GM19099 (cell line): ENCODE data around the gene COG7.

Experiments used
- POLR2A ChIP-seq: IDR thresholded peaks from 3 replicates; pipeline ENCODE4 v1.6.1; 2011; ENCODE audit warnings: low read depth; ENCODE audit not compliant: insufficient read length; ENCODE audit errors: extremely low read depth

Gene COG7

DNA sequence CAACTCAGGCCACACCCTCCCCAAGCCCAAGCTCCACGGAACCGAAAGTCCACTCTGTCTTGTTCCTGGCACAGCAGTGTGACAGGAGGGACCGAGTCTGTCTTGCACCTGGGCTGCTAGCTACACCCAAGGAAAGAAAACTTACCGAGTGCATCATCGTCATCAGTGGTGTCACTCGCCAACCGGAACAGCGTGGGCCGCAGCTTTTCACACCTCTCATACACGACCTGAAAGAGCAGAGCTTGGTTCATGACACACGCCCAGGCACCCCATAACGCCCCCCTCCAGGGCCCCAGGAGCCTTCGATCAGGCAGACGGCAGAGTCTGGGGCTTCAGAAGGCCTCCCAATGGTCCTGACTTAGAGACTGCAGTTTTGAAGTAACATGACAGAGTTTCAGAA lies 29.8 kb upstream of the COG7 start:
- no peak for TF ChIP-seq POLR2A

DNA sequence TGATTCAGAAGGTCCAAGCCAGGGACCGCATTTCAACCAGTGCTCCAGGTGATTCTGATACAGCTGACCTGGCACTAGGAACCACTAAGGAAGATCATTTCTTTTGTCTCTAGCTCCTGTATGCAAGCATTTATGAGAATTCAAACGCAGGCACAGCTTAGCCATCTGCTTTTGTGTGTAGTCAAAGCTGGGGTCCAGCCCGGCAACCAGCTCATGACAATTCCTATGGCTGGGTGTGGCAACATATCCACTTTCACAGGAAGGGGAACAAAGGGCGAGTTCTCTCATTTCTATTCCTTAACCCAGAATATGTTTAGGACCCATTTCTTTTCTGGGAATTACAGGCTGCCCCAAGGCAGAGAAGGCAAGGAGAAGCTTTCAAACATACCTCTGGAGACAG lies 27.3 kb upstream of the COG7 start:
- TF ChIP-seq POLR2A: no peak

DNA sequence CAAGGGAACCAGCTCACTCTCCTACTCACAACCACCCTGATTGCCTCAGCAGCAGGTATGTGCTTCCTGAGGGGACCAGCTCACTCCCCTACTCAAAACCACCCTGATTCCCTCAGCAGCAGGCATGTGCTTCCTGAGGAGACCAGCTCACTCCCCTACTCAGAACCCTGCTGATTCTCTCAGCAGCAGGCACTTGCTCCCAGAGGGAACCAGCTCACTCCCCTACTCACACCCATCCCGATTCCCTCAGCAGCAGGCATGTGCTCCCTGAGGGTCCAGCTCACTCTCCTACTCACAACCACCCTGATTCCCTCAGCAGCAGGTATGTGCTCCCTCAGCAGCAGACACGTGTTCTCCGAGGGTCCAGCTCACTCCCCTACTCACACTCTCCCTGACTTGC lies 26.1 kb upstream of the COG7 start:
- TF ChIP-seq POLR2A: no peak

DNA sequence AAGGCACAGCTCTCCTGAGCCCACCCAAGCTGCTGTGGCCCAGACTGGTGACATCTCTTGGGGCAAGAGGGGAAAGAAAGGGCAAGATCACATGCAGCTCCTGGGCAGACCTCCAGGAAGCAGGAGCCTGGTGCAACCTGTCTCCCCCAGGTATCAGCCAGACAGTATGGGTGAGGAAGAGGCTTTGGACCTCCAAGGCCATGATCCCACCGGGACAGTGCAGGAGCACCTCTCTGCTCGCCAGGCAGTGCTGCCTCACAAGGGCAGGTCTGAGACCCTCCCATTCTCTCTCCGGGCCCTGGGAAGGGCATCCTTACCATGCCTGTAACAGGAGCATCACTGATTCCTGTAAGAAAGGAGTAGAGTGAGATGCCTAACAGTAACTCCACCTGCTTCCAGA lies 25.6 kb upstream of the COG7 start:
- no peak for TF ChIP-seq POLR2A

DNA sequence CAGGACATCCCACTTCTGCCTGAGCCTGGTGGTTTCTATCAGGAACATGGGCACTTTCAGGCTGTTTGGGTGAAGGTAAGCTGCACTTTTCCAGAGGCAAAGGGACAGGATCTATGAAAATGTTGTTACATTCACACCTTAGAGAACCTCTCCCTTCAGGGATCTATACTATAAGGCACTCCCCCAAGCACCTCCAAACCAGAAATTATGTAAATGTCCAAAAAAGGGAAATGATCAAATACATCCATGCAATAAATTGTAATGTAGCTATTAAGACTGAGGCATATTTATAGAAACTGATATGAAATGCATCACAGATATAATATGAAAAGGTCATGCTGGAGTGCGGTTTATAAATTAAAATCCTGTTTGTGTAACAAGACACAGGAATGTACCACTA lies 23.3 kb upstream of the COG7 start:
- no peak for TF ChIP-seq POLR2A

DNA sequence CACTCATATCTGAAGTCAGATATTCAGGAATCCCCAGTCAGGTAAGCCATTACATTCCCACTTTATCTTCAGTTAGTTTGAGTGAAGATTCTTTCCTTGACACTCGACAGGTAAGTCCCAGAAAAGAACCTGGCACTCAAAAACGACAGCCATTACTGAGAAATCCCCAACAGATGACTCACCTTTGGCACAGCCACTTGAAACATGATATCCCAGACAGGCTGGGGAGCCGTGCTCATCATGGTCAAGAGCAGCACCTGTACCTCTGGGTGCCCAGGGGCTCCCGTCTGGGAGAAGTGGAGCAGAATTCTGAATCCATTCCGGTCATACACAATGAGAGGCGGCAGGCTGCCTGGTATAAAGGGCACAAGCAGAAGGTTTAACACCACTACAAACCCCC lies 16.8 kb upstream of the COG7 start:
- TF ChIP-seq POLR2A: no peak

DNA sequence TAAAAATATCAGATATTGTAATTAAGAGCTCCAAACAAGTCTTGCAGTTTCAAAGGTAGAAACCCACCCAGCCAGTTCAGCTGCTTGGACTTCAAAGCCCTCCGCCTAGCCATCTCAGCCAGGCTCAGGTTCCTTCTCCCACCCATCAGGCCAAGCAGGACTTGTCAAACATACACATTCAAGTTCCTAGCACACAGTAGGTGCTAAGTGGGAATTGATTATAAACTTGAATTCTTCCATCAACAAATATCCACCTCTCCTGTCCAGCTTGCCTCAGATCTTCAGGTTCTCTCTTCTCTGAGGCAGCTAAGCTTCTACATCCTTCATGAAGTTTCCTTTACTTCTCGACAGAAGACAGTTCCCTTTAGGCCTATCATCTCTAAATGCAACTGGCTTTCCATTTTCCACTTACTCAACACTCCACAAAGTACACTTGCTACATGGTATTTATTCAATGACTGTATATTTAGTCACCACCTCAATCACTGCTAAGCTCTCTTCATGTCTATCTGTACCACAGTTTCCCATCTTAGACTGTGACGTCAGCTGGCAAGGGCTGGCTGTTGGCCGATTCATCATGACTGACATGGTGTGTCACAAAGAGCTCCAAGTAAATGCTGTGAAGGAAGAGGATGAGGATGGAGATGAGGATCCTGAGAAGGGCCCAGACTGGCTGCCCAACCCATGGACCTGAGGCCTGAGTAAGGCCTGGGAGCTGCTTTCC lies 13.3 kb upstream of the COG7 start:
- TF ChIP-seq POLR2A: no peak

DNA sequence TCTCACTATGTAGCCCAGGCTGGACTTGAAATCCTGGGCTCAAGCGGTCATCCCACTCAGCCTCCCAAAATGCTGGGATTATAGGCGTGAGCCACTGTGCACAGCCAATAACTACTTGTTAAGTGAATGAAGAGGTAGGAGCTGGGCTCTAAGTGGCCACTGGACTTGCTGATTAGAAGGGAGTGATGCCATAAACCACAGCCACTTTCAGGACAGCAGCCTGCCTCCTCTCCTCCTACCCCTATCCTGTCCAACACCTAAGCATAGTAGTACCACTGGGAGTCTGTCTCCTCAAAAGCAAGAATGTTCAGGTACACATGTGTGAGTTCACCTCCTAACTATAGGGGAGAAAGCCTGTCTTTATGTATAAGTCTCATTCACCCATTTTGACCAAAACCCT lies 12.2 kb upstream of the COG7 start:
- TF ChIP-seq POLR2A: no peak

DNA sequence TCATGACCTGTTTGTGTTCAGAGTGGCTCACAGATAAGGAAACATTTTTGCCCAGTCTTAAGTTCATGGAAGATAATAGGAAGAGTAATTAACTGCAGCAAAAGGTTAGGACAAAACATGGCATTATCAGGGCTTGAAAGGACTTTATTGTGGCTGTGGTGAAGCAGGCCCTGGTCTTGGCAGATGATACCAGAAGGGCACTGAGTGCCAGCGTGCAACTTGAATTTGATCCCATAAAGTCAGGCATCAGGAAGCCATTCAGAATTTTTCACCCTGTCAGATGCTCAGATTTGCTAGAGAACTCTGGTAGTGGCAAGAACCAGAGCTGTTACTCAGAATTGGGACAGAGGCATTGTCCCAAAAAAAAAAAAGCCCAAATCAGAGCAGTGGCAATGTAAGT lies 11.2 kb upstream of the COG7 start:
- no peak for TF ChIP-seq POLR2A

DNA sequence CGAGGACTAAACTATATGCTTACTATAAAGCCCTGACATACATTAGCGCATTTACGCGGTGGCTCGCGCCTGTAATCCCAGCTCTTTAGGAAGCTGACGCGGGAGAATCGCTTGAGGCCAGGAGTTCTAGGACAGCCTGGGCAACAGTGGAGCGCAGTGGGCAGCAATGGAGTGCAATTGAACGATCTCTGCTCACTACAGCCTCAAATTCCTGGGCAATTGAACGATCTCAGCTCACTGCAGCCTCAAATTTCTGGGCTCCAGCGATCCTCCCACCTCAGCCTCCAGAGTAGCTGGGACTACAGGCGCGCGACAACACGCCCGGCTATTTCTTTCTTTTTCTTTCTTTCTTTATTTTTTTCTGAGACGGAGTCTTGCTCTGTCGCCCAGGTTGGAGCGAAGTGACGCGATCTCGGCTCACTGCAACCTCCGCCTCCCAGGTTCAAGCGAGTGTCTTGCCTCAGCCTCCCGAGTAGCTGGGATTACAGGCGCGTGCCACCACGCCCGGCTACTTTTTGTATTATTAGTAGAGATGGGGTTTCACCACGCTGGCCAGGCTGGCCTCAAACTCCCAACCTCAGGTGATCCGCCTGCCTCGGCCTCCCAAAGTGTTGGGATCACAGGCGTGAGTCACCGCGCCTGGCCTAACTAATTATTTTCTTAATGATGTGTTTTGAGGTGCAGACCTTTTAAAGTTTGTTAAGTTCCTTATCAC lies 506 bp upstream of the COG7 start:
- TF ChIP-seq POLR2A: no peak

DNA sequence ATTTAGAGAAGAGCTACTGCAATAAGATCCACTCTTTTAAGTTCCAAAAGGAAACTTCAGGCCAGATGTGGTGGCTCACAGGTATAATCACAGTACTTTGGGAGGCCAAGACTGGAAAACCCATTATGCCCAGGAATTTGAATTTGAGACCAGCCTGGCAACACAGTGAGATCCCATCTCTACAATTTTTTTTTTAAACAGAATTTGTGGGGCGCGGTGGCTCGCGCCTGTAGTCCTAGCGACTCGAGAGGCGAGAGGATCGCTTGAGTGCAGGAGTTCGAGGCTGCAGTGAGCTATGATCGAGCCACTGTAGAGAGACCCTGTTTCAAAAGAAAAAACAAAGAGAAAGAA lies 793 bp downstream of the COG7 start:
- no peak for TF ChIP-seq POLR2A

DNA sequence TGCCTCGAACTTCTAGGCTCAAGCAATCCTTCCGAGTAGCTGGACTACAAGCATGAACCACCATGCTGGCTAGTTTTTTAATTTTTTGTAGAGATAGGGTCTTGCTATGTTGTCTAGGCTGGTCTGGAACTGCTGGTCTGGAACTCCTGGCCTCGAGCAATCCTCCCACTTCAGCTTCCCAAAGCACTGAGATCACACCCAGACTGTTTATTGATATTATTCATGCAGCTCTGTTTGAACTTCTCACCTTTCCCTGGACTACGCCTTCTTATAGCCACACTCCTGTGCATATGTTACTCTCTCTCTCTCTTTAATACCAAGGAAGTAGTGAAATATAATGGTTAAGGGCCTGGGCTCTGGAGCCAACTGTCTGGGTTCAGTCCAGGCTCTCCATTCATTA lies 4.6 kb downstream of the COG7 start:
- TF ChIP-seq POLR2A: no peak

DNA sequence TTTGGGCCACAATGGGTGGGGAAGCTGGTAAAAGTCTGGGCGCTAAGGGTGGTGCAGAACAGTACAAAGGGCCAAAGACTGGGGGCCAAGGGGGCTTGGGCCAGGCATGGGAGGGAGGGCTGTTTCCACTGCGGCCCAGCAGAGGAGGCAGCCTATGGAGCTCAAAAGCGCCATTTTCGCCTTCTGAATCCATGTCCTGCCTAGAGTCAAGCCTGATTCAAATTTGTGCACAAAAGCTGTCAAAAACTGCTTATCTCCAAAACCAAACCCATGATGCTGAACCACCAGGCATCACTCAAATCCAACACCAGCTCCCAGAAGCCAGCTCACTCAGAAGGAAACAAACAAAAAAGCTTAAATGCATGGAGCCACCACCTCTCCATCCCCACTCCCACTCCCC lies 16.0 kb downstream of the COG7 start:
- TF ChIP-seq POLR2A: no peak

DNA sequence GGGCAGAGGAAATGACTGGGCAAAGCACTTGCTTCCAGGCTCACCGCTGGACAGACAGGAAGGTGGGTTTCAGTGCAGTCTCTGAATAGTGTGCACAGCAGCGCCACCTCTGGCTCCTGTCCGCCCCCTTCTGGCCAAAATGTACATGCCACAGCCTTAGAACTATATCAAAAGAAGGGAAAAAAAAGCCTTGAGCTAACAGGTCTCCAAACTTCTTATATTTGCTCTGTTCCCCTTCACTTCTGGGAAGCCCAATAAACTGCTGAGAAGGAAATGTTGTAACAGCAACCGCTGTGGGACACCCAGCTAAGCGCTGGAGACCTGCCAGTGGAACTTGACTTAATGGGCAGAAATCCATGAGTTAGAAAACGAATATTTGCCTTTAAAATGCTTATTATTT lies 17.5 kb downstream of the COG7 start:
- no peak for TF ChIP-seq POLR2A

DNA sequence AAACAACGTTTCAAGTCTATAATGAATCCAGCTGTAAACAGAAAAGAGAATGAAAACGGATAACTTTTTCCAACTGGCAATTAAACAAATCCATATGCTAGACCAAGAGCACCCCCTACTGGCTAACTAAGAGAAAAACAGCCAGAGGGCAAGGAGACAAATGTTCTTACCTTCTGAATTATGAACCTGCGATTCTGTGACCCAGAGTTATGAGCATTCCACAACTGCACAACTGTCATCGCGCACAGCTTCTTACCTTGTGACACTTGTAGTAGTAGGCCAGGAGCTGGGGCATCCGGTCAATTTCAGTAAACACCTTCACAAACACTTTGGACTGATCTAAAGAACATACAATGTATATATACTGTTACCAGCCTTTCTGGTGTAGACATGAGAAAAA lies 18.6 kb downstream of the COG7 start:
- TF ChIP-seq POLR2A: no peak

DNA sequence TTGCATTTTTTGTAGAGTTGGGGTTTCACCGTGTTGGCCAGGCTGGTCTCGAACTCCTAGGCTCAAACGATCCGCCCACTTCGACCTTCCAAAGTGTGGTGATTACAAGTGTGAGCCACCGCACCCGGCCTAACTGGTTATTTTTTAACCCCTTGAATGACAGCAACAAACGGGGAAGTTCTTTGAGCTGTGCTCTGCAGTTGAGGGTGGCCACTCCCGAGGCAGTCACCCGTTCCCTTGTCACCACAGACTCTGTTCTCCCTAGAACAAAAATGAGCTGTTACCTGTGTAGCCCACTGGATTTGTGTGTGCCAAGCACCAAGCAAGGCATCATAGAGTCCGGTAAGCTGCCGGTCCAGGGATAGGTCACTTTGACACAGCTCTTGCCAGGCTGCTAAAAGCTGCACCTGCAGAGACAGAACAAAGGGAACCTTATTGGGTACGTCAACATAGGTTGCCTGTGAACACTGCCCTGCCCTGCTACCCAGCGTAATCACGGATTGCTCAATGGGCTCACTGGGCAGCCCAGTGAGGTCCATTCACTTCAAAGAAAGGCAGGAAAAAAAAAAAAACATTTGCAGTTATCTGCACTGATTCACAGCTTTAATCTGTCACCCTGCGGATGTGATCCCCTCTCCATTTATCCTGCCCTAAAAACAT lies 19.6 kb downstream of the COG7 start:
- no peak for TF ChIP-seq POLR2A

DNA sequence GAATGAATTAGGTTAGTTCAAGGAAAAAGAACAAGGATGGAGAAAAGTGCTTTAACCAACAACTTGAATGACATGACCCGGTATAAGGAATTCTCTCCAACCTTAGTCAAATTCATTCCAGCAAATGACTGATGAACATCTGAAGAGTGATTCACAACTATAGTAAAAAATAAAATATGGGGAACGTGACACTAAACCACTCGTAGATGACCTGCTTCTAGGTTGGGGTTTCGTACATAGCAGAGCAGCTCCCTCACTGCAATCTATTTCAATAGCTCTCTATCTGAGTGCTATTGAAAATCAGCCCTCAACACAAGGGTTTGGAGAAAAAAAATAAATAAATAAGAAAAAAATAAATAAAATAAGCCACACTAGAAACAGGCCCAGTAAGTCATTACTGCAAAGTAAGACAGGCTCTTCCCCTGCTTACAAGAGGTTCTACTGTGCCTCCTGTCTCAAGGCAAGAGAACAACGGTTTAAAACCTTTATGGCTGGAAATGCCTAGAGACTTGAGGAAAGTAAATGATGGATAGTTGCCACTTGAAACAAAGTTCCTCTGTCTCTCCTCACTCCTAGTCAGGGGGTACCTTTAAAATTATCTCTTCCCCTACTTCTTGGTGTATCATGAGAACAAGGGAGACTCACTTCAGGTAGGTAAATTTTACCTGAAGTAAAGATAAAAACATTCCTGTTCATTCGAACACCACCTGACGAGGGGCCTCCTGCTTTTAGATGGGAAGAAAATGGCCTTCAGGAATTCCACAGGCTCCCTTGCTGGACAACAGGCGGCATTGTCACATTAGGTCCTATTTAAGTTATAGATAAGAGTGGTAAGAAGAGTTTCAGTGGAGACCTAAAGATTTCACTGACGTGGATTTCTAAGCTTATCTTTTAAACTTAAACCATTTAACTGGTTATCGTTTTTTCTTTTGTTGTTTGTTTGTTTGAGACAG lies 20.5 kb downstream of the COG7 start:
- no peak for TF ChIP-seq POLR2A
